Measurements from ENCODE around the gene TLX2.
"Not testable (repeated sequence)": the region's sequence is repeated elsewhere in the genome, so short reads cannot be mapped to it uniquely, and the experiment has no call there.

Gene TLX2

GRCh38 chr2:74514368-74515270 is at the start of gene TLX2:
TLX2 (plus strand) TSS chr2:74514450; CDS start chr2:74514807, 357 bp downstream.
- no peak for DNase-seq (ENCODE audit: low read depth in 2 of 3, low spot score in 1 of 3)

DNA sequence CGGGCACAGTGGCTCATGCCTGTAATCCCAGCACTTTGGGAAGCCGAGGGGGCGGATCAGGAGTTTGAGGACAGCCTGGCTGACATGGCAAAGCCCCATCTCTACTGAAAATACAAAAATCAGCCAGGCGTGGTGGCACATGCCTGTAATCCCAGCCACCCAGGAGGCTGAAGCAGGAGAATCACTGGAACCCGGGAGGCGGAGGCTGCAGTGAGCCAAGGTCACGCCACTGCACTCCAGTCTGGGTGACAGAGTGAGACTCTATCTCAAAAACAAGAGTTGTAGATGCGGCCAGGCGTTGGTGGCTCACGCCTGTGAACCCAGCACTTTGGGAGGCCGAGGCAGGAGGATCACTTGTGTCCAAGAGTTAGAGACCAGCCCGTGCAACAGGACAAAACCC is 43.5 kb upstream of the TLX2 start:
- not testable (repeated sequence) for DNase-seq (ENCODE audit: low read depth in 2 of 3, low spot score in 1 of 3)

DNA sequence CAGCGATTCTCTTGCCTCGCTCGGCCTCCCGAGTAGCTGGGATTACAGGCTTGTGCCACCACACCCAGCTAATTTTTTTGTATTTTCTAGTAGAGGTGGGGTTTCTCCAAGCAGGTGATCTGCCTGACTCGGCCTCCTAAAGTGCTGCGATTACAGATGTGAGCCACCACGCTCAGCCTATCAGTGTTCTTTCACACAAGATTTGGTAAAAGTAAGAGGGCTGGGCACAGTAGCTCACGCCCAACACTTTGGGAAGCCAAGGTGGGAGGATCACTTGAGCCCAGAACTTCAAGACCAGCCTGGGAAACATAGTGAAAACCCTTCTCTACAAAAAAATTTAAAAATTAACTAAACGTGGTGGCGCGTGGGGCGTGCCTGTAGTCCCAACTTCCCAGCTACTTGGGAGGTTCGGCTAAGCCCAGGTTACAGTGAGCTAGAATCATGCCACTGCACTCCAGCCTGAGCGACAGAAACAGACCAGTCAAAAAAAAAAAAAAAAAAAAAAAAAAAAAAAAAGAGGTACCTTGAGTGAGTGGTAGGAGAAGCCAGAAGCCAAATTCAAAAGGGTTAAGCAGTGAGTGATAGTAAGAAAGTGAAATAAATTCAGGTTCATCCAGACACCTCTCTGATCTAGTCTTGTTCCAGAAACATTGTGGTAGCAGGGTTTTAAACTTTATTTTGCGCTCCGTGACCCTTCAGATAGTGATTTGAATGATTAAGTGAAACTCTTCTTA is 42.8 kb upstream of the TLX2 start:
- DNase-seq (ENCODE audit: low read depth in 2 of 3, low spot score in 1 of 3): no peak

- DNase-seq (ENCODE audit: low read depth in 2 of 3, low spot score in 1 of 3): peak; percentile 90 to 94 (median 92)
Measured at GRCh38 chr2:74472086-74472944, 41.9 kb upstream of the TLX2 start, which contains the start of gene MRPL53. MRPL53 (minus strand) TSS chr2:74472680; CDS start chr2:74472660, 20 bp downstream.

DNA sequence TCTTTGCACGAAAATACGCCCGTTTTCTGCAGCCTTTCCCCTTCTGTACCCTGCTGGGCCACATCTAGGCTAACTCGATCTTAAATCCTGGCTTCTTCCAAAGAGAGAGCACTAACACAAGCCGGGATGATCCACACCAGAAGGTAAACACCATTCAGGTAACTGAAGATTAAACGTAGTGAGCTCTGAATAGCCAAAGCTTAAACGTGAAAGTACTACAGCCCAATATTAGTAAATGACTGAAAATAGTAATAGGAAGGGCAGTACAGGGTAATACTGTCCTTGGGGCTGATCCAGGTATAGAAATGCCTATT is 41.3 kb upstream of the TLX2 start:
- DNase-seq (ENCODE audit: low read depth in 2 of 3, low spot score in 1 of 3): no peak

DNA sequence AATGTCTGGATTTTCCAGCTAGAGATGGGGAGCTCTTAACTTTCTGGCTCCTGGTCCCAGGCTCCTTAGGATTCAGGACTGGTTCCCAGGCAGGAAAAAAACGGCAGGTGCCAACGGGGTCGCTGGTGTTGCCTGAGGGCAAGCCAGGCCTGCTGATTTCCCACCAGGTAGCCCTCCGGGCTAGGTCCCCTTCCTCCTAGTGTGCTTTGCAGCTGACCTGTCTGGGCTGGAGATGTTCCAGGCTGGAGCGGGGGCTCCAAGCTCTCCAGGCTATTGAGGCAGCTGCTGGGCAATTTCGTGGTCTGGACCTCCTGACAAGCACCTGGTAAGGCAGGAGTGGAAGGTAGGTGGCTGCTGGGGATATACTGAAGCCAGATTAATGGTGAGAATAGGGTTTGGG is 39.8 kb upstream of the TLX2 start:
- no peak for DNase-seq (ENCODE audit: low read depth in 2 of 3, low spot score in 1 of 3)

GRCh38 chr2:74474899-74475298 is 39.4 kb upstream of the TLX2 start:
- DNase-seq (ENCODE audit: low read depth in 2 of 3, low spot score in 1 of 3): no peak

DNA sequence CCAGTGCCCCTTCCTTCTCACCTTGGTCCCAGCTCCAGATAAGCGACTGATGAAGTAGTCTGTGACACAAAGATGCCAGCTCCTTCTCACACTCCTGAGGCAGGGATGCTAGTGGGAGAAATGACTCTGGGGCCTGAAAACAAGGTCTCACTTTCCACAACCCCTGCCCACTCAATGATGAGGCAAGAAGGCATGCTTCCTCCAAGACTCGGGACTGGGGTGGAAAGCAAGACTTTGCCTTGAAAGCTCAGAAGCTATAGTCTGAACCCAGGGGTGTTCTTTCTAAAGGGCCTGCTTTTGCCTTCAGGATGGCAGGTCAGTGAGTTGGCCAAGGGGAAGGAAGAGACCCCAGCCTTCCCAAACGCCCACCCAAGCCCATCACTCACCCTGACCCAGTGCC is 32.8 kb upstream of the TLX2 start:
- DNase-seq (ENCODE audit: low read depth in 2 of 3, low spot score in 1 of 3): no peak

DNA sequence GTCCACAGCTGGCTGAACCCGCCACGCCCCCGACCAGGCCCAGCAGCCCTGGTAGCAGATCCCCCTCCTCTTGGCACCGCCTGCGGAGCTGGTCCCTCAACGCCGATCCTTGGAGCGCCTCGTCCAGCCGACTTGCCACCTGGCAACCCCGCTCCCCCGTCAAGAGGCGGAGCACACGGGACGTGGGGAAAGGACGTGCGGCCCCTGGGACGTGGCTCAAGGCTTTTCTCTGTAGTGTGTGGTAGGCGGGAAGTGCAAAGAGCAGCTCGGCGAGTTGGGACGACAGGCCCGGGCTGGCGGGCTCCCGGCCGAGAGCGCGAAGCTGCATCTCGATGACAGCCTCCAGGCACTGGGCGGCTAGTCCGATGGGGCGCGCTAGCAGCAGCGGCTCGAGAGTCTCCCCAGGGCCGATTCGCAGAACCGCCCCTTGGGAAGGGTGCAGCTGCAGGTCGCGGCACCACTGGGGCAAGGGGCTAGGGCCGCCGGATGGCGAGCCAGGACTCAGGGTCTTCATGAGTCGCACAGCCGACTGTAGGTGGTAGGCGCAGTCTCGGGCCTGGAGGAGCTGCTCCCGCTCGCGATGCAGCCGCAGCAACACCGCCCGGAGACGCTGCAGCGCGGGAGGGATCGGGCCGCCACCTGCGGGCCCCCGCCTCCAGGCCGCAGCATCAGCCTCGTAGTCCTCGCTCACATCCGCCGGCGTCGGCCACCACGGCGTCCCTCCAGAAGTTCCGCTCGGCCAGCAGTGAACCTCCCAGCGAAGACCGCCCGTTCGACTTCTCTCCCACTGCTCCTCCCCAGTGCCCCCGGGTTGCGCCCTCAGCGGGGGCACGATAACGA is 32.1 kb upstream of the TLX2 start:
- no peak for DNase-seq (ENCODE audit: low read depth in 2 of 3, low spot score in 1 of 3)

- peak; percentile 88 to 89 (median 89) for DNase-seq (ENCODE audit: low read depth in 2 of 3, low spot score in 1 of 3)
Measured at GRCh38 chr2:74482801-74483674, 31.2 kb upstream of the TLX2 start, which contains the start of the genes CCDC142 and TTC31. CCDC142 (minus strand) TSS chr2:74482998; CDS start chr2:74482837, 161 bp downstream. TTC31 (plus strand) TSS chr2:74483081; CDS start chr2:74483096, 15 bp downstream.

DNA sequence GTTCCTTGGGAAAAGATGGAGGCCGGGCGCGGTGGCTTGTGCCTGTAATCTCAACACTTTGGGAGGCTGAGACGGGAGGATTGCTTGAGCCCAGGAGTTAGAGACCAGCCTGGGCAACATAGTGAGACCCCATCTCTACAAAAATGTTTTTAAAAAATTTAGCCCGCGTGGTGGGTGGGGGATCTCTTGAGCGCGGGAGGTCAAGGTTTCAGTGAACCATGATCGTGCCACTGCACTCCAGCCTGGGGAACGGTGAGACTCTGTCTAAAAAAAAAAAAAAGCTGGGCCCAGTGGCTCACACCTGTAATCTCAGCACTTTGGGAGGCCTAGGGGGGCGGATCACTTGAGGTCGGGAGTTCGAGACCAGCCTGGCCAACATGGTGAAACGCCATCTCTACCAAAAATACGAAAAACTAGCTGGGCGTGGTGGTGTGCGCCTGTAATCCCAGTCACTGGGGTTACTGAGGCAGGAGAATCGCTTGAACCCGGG is 30.5 kb upstream of the TLX2 start:
- DNase-seq (ENCODE audit: low read depth in 2 of 3, low spot score in 1 of 3): not testable (repeated sequence)

- no peak for DNase-seq (ENCODE audit: low read depth in 2 of 3, low spot score in 1 of 3)
Measured at GRCh38 chr2:74486141-74486540, 28.1 kb upstream of the TLX2 start.

GRCh38 chr2:74488643-74489481 is 25.4 kb upstream of the TLX2 start:
- DNase-seq (ENCODE audit: low read depth in 2 of 3, low spot score in 1 of 3): no peak

DNA sequence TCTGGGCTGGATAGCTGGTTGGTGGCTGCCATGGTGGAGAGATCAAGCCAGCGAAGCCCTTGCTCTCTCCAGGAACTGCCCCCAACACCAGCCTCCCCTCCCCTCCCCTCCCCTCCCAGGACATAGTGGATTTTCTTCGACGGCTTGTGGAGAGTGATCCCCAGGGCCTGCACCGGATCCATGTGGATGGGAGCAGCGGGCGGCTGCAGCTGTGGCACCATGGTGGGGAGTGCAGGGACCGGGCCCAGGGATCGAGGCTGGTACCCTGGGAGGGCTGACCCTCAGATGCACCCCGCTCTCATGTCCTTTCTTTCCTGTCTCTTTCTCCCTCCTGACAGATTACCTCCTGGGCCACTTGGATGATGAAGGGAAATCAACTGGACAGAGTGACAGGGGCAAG is 24.3 kb upstream of the TLX2 start:
- no peak for DNase-seq (ENCODE audit: low read depth in 2 of 3, low spot score in 1 of 3)

DNA sequence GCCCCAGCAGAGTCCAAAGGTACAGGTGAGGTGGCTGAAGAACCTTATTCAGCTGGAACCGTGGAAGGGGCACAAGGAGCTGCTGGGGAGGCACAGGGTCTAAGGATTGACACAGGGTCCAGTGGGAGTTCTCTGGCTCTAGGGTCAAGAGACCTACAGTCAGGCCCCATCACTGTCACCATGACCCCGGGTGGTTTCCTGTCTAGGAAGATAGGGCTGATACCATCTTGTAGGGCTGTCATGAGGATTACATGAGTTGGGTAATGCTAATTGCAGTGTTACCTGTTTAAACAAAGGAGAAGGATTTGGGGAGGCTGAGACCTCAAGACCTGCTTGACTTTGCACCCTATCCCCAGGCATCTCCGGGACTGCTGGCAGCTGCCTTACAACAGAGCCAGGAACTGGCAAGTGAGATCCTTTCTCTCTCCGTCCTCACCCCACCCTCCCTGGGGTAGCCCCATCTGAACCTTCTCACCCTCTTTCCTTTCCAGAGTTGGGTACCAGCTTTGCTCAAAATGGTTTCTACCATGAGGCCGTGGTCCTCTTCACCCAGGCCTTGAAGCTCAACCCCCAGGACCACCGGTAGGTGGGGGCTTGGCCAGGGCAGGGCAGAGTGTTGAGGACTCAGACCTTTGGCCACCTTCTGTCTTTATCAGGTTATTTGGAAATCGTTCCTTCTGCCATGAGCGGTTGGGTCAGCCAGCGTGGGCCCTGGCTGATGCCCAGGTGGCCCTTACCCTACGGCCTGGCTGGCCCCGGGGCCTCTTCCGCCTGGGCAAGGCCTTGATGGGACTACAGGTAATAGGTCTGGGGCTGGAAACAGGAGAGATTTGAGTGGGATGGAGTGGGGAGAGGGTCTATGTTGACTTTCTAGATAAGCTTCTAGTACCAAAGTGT is 22.4 kb upstream of the TLX2 start:
- no peak for DNase-seq (ENCODE audit: low read depth in 2 of 3, low spot score in 1 of 3)

DNA sequence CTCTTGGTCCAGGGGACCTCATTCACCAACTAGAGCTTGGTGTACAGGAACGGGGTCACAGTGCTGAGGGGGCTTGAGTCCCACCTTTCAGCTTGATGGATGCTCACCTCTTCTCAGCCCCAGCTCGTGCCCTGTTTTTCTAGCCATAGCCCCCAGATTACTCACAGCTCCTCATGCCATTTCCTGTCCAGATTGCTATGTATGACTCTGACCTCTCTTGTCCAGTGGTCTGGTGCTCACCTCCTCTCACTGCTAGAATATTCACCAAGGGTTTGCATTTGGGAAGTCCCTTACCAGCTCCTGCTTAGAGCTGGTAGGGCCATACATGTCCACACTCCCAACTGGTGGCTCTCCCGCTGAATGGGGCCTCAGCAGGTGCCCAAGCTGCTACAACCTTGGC is 20.7 kb upstream of the TLX2 start:
- no peak for DNase-seq (ENCODE audit: low read depth in 2 of 3, low spot score in 1 of 3)

DNA sequence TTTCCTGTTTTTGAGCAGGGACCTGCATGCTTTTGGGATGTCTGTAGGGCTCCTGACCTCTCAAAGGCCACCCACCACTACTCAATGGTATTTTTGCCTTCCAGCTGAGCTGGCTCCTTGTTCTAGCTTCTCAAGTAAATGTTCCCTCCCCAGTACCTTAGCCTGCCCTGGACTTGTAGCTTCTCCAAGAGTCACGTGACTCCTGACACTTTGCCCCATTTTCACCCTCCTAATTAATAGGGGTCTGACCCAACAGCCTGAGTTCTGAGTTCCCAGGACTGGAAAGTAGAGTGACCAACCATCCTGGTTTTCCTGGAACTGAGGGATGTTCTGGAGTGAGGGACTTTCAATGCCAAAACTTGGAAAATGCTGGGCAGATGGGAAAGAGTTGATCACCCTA is 18.8 kb upstream of the TLX2 start:
- DNase-seq (ENCODE audit: low read depth in 2 of 3, low spot score in 1 of 3): no peak

Measured in stimulated activated CD4-positive, alpha-beta T cell treated with anti-CD3 and anti-CD28 coated beads, Interleukin-12 subunit alpha, Interleukin-12 subunit beta, amount 100 ng/mL, for 48 hours (primary cell).